Activated naive CD8-positive, alpha-beta T cell treated with anti-CD3 and anti-CD28 coated beads, Interleukin-2, amount 50 U/mL, for 24 hours (primary cell): Measurements from ENCODE around the gene NUDT1.

ENCODE experiments used
- ATAC-seq: fragments of 150-1000 bp; cut with Tn5 transposase; one replicate; pipeline ENCODE4 v1.10.0; 2021
- DNase-seq: peaks from one replicate; pipeline ENCODE4 v3.0.0; 2021
- H3K27ac Mint-ChIP-seq: one replicate; pipeline ENCODE4 v1.8.0; 2021; ENCODE audit warnings: mild to moderate bottlenecking, mixed read lengths
- H3K27me3 Mint-ChIP-seq: one replicate; pipeline ENCODE4 v1.8.0; 2021; ENCODE audit warnings: mixed read lengths
- H3K36me3 Mint-ChIP-seq: one replicate; pipeline ENCODE4 v1.8.0; 2021; ENCODE audit warnings: low read depth, mixed read lengths
- H3K4me1 Mint-ChIP-seq: one replicate; pipeline ENCODE4 v1.8.0; 2021; ENCODE audit warnings: mixed read lengths
- H3K4me3 Mint-ChIP-seq: one replicate; pipeline ENCODE4 v1.8.0; 2021; ENCODE audit warnings: mild to moderate bottlenecking, moderate library complexity, mixed read lengths
- H3K9me3 Mint-ChIP-seq: one replicate; pipeline ENCODE4 v1.8.0; 2021; ENCODE audit warnings: mixed read lengths

Gene NUDT1

GRCh38 chr7:2244404-2244995 is 2.5 kb downstream of the NUDT1 start:
- H3K36me3 Mint-ChIP-seq = peaks cover 14% of the 10 kb centered on the region
- H3K4me1 Mint-ChIP-seq = peaks cover 44% of the 10 kb centered on the region
- H3K27ac Mint-ChIP-seq = no peak overlapping the region
- H3K4me3 Mint-ChIP-seq = no peak overlapping the region
- DNase-seq (no peak), ATAC-seq (no peak)
- H3K9me3 Mint-ChIP-seq = no peaks in the 10 kb centered on the region
- no peaks in the 10 kb centered on the region for H3K27me3 Mint-ChIP-seq

GRCh38 chr7:2245883-2246675 is 4.1 kb downstream of the NUDT1 start:
- Mint-ChIP-seq H3K27me3 (no peaks in the 10 kb centered on the region), H3K4me3 (no peak overlapping the region)

GRCh38 chr7:2247141-2247995 is 5.3 kb downstream of the NUDT1 start:
- Mint-ChIP-seq H3K36me3 (peaks cover 17% of the 10 kb centered on the region), H3K9me3 (no peaks in the 10 kb centered on the region), H3K27me3 (no peaks in the 10 kb centered on the region), H3K4me3 (no peak overlapping the region), H3K4me1 (peaks cover 39% of the 10 kb centered on the region), H3K27ac (no peak overlapping the region)
- peak; percentile 55 for DNase-seq
- no peak for ATAC-seq

More at GRCh38 chr7:2245883-2246675, 4.1 kb downstream of the NUDT1 start:
- Mint-ChIP-seq H3K36me3 (peaks cover 14% of the 10 kb centered on the region), H3K4me1 (peaks cover 38% of the 10 kb centered on the region), H3K27ac (no peak overlapping the region), H3K9me3 (no peaks in the 10 kb centered on the region)
- ATAC-seq (no peak), DNase-seq (no peak)

- Mint-ChIP-seq H3K36me3 (peaks cover 17% of the 10 kb centered on the region), H3K4me3 (peak overlapping the region; percentile 48), H3K4me1 (peaks cover 33% of the 10 kb centered on the region), H3K9me3 (no peaks in the 10 kb centered on the region), H3K27ac (peak overlapping the region; percentile 77), H3K27me3 (no peaks in the 10 kb centered on the region)
- DNase-seq = peak; percentile 42
- ATAC-seq = peak; percentile 55
Observed at GRCh38 chr7:2248984-2249694, 7.1 kb downstream of the NUDT1 start.

- Mint-ChIP-seq H3K27me3 (no peaks in the 10 kb centered on the region), H3K9me3 (no peaks in the 10 kb centered on the region), H3K4me3 (no peak overlapping the region), H3K4me1 (peaks cover 33% of the 10 kb centered on the region), H3K36me3 (peaks cover 17% of the 10 kb centered on the region), H3K27ac (no peak overlapping the region)
- DNase-seq = no peak
- ATAC-seq = no peak
Observed at GRCh38 chr7:2249744-2250323, 7.8 kb downstream of the NUDT1 start.

- Mint-ChIP-seq H3K4me1 (peaks cover 34% of the 10 kb centered on the region), H3K27me3 (no peaks in the 10 kb centered on the region), H3K4me3 (no peak overlapping the region), H3K36me3 (peaks cover 20% of the 10 kb centered on the region), H3K27ac (no peak overlapping the region), H3K9me3 (no peaks in the 10 kb centered on the region)
- ATAC-seq (no peak), DNase-seq (no peak)
Observed at GRCh38 chr7:2251381-2251780, 9.4 kb downstream of the NUDT1 start.

- H3K27me3 Mint-ChIP-seq = no peaks in the 10 kb centered on the region
- H3K9me3 Mint-ChIP-seq = no peaks in the 10 kb centered on the region
- no peak overlapping the region for H3K4me3 Mint-ChIP-seq
- H3K27ac Mint-ChIP-seq = no peak overlapping the region
- H3K36me3 Mint-ChIP-seq = peaks cover 20% of the 10 kb centered on the region
- H3K4me1 Mint-ChIP-seq = peaks cover 34% of the 10 kb centered on the region
- DNase-seq (peak; percentile 25), ATAC-seq (peak; percentile 18)
Observed at GRCh38 chr7:2251841-2252771, 10.1 kb downstream of the NUDT1 start.

GRCh38 chr7:2253021-2253420 is 11.0 kb downstream of the NUDT1 start:
- H3K36me3 Mint-ChIP-seq = peaks cover 20% of the 10 kb centered on the region
- DNase-seq (no peak), ATAC-seq (no peak)
- H3K4me1 Mint-ChIP-seq = peaks cover 32% of the 10 kb centered on the region
- H3K27ac Mint-ChIP-seq = no peak overlapping the region
- no peaks in the 10 kb centered on the region for H3K9me3 Mint-ChIP-seq
- H3K27me3 Mint-ChIP-seq = no peaks in the 10 kb centered on the region
- H3K4me3 Mint-ChIP-seq = no peak overlapping the region

- Mint-ChIP-seq H3K4me3 (no peak overlapping the region), H3K27me3 (no peaks in the 10 kb centered on the region), H3K9me3 (no peaks in the 10 kb centered on the region), H3K4me1 (peaks cover 25% of the 10 kb centered on the region), H3K27ac (no peak overlapping the region), H3K36me3 (peaks cover 18% of the 10 kb centered on the region)
- no peak for DNase-seq
- ATAC-seq = no peak
Observed at GRCh38 chr7:2253525-2254244, 11.7 kb downstream of the NUDT1 start.

GRCh38 chr7:2254429-2255144 is 12.6 kb downstream of the NUDT1 start:
- peaks cover 16% of the 10 kb centered on the region for H3K4me1 Mint-ChIP-seq
- ATAC-seq (no peak), DNase-seq (no peak)
- no peak overlapping the region for H3K27ac Mint-ChIP-seq
- H3K9me3 Mint-ChIP-seq = no peaks in the 10 kb centered on the region
- peaks cover 14% of the 10 kb centered on the region for H3K36me3 Mint-ChIP-seq
- no peak overlapping the region for H3K4me3 Mint-ChIP-seq
- H3K27me3 Mint-ChIP-seq = no peaks in the 10 kb centered on the region

- DNase-seq = no peak
- Mint-ChIP-seq H3K9me3 (no peaks in the 10 kb centered on the region), H3K4me1 (peaks cover 19% of the 10 kb centered on the region), H3K27me3 (no peaks in the 10 kb centered on the region), H3K36me3 (peaks cover 13% of the 10 kb centered on the region), H3K4me3 (no peak overlapping the region), H3K27ac (peak overlapping the region; percentile 71)
- no peak for ATAC-seq
Observed at GRCh38 chr7:2255145-2256139, 13.4 kb downstream of the NUDT1 start.
